ENCODE measurements around the gene GPR137.
"Not testable (repeated sequence)": the region's sequence is repeated elsewhere in the genome, so short reads cannot be mapped to it uniquely, and the experiment has no call there.

The GPR137 gene

DNA sequence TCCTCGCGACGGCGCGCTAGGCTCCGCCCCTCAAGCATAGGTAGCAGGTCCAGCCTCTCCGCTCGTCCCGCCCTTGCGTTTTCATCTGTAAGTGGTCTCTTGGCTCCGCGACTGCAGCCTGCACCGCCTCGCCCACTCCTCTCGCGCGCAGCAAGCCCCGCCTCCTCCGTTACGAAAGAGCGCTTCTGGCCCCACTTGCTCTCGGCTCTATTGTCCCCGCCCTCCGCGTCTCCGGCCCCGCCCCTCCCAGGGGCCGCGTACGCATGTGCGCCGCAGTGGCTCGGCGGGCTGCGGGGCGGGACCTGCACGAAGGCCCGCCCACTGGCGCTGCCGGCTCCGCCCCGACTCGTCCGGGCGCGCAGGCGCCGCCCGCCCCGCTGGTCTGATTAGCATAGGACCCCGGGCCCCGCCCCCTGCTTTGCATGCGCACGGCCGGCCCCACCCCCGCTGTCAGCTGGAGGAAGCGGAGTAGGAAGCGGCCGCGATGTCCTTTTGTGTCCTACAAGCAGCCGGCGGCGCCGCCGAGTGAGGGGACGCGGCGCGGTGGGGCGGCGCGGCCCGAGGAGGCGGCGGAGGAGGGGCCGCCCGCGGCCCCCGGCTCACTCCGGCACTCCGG lies 19.5 kb downstream of the GPR137 start, which contains the start of gene ESRRA:
TSS of gene ESRRA (plus strand) at position 450 of the 616 bp plus-strand sequence. CDS start 1,656 bp downstream, outside the sequence.
- DNase-seq = peak; percentile 95

DNA sequence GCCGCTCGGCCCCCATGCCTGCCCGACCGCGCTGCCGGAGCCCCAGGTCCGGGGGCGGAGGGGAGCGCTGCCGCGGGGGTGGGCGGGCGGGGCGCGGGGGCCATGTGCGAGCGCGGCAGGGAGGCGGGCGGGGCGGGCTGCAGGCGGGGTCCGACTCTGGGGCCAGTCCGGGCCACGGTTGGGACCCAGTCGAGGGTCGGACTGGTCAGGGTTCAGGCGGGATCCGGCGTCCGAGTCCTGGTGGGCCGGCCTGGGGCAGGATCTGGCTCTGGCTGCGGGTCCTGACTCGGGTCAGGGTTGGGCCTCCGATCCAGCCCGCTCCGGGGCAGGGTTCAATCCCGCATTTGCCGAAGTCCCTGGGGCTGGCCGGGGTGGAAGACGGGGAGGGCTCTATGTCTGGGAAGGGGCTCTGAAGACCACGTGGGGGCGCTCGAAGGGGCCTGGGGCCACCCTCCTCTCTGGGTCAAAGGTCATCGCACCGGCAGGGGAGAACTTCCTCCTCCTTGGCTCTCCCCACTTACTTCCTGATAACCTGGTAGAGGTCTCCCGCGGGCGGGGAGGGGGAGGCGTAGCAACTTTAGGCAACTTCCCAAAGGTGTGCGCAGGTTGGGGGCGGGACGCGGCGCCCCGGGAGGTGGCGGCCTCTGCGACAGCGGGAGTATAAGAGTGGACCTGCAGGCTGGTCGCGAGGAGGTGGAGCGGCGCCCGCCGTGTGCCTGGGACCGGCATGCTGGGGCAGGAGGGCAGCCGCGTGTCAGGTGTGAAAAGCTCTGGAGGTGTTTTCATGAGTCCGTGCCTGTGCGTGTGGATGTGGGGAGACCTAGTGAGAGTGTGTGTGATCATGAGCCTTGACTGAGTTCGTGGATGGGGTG lies 20.3 kb downstream of the GPR137 start:
- DNase-seq = peak; percentile 50

DNA sequence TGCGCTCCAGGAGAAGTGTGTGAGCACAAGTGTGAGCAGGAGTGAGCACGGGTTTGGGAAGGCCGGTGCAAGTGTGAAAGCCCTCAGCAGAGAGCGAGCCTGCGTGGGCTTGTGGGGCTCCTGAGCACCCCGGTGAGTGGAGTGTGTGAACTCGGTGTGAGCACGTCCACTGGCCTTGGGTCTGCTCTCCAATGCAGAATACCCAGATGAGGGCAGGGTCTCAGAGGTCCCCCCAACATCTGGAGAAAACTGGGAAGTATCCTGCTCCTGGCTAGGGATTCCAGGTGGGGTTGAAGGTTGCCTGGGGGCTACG lies 20.9 kb downstream of the GPR137 start:
- no peak for DNase-seq

DNA sequence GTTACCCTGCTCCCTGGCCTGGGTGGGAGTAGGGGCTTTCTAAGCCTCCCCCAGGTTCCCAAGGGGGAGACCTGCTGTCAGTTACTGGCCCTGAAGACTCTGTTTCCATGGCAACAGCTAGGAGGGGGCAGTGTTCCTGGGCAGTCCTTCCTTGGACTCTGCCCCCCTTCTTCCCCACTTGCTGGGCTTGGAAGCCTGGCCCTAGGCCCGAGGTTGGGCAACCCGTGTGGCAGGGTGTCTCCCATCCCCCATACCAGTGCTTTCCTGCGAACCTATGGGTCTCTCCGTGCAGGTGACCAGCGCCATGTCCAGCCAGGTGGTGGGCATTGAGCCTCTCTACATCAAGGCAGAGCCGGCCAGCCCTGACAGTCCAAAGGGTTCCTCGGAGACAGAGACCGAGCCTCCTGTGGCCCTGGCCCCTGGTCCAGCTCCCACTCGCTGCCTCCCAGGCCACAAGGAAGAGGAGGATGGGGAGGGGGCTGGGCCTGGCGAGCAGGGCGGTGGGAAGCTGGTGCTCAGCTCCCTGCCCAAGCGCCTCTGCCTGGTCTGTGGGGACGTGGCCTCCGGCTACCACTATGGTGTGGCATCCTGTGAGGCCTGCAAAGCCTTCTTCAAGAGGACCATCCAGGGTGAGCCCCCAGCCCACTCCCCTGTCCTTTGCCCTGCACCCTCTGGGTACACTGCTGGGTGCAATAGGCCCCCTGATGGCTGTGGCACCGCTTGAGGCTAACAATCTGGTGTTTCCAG lies 21.4 kb downstream of the GPR137 start:
- no peak for DNase-seq

DNA sequence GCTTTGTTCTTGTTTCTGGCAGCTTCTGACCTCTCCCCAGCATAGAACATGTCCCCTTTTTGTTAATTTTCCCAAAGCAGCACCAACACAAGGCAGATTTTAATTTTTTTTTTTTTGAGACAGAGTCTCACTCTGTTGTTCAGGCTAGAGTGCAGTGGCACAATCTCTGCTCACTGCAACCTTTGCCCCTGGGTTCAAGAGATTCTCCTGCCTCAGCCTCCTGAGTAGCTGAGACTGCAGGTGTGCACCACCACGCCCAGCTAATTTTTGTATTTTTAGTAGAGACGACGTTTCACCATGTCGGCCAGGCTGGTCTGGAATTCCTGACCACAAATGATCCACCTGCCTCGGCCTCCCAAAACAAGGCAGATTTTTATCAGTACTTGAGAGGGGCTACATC lies 22.1 kb downstream of the GPR137 start:
- not testable (repeated sequence) for DNase-seq

DNA sequence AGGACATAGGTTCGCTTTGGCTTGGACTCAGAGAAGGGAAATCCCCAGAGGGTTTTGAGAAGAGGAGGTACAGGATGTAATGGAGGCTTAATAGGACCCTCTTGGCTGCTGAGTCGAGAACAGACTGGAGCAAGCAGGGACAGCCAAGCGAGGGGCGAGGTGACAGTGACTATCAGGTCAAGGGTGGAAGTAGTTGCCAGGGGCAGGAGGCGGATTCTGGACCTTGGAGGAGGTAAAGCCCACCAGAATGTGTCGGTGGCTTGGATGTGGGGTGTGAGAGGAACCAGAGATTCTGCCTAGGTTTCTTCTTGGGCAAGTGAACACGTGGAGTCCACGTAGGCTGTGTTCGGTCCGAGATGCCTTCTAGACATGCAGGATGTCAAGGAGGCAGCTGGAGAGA lies 27.3 kb downstream of the GPR137 start:
- DNase-seq = no peak

DNA sequence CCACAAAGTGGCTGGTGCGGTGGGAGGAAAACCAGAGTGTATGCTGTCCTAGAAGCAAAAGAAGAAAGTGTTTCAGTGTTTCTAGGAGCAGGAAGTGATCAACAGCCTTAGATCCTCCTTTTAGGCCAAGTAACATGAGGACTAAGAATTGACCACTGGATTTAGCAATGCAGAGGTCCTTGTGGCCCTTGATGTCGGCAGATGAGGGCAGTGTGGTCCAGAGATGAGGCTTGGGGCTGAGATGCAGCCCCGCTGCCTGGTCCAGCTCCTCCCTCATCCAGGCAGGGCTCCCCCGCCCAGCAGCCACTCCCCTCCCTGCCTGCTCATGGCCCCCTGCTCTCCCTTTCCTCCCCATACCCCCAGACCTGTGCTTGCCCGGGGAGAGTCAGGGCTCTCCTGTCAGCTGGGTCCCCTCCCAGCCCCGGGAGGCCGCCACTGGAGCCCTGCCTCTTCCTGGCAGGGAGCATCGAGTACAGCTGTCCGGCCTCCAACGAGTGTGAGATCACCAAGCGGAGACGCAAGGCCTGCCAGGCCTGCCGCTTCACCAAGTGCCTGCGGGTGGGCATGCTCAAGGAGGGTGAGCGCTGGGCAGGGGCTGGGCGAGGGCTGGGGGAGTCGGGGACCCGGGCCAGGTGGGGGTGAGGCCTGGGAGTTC lies 28.0 kb downstream of the GPR137 start:
- DNase-seq = no peak

DNA sequence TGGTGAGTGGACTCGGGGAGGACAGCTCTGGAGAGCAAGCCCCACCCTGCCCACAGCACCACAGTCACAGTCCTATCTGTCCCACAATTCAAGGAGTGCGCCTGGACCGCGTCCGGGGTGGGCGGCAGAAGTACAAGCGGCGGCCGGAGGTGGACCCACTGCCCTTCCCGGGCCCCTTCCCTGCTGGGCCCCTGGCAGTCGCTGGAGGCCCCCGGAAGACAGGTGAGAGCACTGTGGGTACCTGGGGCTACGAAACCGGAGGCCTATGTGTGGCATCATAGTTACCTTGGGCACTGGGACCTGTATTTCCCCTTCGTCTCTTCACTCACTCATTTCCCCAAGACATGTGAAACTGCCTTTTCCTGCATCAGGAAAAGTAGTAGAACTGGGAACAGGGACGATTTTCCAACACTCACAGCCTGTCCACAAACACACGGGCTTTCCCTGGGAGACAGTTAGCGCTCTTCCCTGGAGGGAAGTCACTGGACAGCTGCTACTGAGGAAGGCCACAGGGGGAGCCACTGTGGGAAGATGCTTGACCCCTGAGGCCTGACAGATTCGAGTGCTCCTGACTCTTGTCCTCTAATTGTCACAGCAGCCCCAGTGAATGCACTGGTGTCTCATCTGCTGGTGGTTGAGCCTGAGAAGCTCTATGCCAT lies 28.6 kb downstream of the GPR137 start:
- DNase-seq = no peak

DNA sequence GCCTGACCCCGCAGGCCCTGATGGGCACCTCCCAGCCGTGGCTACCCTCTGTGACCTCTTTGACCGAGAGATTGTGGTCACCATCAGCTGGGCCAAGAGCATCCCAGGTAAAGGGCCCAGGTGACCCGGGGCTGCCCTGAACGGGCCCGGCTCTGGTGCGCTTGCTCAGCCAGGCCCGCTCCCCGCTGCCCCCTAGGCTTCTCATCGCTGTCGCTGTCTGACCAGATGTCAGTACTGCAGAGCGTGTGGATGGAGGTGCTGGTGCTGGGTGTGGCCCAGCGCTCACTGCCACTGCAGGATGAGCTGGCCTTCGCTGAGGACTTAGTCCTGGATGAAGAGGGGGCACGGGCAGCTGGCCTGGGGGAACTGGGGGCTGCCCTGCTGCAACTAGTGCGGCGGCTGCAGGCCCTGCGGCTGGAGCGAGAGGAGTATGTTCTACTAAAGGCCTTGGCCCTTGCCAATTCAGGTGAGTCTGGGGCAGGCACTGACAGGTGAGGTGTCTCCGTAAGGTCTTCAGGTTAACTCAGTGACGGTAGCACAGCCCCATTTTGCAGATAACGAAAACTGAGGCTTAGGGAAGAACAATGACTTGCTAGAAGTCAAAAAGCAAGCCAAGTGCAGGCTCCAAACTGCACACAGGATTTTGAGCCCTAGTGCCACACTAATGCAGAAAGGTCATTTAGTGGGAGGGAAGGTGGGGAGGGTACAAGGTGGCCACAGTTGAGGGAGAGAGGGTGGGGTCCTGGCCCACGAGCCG lies 29.3 kb downstream of the GPR137 start:
- DNase-seq = no peak

DNA sequence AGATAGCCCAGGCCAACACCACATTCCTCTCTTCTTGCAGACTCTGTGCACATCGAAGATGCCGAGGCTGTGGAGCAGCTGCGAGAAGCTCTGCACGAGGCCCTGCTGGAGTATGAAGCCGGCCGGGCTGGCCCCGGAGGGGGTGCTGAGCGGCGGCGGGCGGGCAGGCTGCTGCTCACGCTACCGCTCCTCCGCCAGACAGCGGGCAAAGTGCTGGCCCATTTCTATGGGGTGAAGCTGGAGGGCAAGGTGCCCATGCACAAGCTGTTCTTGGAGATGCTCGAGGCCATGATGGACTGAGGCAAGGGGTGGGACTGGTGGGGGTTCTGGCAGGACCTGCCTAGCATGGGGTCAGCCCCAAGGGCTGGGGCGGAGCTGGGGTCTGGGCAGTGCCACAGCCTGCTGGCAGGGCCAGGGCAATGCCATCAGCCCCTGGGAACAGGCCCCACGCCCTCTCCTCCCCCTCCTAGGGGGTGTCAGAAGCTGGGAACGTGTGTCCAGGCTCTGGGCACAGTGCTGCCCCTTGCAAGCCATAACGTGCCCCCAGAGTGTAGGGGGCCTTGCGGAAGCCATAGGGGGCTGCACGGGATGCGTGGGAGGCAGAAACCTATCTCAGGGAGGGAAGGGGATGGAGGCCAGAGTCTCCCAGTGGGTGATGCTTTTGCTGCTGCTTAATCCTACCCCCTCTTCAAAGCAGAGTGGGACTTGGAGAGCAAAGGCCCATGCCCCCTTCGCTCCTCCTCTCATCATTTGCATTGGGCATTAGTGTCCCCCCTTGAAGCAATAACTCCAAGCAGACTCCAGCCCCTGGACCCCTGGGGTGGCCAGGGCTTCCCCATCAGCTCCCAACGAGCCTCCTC lies 30.2 kb downstream of the GPR137 start:
- not testable (repeated sequence) for DNase-seq

DNA sequence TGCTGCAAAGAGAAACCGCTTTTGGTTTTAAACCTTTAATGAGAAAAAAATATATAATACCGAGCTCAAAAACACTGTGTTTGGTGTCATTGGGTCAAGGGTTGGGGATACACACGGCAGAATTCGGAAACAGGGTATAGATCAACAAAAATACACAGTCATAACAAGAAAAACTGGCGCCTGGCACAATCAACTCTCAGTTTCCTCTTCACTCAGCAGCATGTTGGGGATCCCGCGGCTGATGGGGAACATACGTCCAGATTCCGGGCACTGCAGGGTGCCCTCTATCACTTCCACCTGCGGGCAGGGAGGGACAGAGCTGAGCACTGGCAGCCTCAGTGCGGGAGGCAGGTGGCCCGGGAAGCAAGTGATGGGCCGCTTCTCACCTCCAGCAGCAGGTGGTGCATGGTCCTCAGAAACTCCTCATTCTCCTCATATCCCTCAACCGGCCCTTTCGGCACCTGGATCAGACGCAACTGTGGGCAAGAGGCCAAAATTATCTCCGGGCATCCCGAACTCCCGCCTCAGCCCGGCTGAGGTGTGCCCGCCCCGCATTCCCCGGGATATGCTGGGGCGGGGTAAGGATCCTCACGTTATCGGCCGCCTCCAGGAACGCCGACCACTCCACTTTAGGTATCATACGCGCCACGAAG lies 31.1 kb downstream of the GPR137 start:
- no peak for DNase-seq

DNA sequence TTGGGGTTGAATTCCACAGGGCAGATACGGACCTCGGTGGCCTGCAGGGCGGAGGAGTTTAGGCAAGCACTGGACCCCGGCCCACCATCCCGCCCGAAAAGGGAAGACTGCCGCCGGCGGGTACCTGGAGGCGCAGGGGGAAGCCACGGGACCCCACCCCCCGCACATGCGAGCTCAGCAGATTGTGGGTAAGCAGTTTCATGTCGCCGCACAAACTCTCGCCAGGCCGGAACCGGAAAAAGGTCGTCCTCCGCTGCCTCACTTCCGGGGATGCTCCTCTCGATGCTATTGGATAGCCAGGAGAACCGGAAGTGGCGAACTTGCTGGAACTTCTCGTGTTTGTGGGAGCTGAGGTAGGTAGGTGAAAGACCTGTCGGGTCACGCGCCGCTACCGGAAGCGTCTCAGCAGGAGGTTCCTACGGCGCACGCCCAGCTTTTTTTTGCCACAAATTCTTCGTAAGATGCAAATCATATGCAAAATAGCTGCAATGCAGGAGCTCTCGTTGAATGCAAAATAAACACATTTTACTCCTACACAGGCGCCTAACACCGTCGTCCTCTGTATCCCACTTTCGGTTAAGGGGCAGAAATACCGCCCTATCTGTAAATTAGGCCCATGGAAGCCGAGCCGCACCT lies 31.8 kb downstream of the GPR137 start, which contains the start of gene TRMT112:
TSS of gene TRMT112 (minus strand) at position 235 of the 636 bp plus-strand sequence. CDS start at position 202, 33 bp downstream.
- peak; percentile 99 for DNase-seq

DNA sequence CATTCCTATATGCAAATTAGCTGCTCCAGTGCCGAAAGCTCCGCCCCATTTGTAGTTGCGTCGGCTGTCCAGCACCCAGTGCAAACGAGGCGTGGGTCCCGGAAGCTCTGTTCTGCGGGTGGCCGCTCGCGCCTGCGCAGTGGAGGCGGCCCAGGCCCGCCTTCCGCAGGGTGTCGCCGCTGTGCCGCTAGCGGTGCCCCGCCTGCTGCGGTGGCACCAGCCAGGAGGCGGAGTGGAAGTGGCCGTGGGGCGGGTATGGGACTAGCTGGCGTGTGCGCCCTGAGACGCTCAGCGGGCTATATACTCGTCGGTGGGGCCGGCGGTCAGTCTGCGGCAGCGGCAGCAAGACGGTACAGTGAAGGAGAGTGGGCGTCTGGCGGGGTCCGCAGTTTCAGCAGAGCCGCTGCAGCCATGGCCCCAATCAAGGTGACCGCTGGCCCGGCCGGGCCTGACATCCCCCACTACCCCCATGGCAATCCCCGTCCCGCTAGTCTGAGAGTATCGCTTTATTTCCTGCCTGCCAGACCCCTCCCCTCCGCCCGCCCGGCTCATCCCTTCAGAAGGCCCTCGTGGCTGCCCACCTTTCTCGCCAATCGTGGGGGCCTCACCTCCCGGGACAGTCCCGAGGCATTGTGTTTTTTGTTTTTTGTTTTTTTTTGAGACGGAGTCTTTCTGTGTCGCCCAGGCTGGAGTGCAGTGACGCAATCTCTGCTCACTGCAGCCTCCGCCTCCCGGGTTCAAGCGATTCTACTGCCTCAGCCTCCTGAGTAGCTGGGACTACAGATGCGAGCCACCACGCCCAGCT lies 32.5 kb downstream of the GPR137 start, which contains the start of gene PRDX5:
TSS of gene PRDX5 (plus strand) at position 161 of the 805 bp plus-strand sequence. CDS start at position 256, 95 bp downstream.
- peak; percentile 91 for DNase-seq

DNA sequence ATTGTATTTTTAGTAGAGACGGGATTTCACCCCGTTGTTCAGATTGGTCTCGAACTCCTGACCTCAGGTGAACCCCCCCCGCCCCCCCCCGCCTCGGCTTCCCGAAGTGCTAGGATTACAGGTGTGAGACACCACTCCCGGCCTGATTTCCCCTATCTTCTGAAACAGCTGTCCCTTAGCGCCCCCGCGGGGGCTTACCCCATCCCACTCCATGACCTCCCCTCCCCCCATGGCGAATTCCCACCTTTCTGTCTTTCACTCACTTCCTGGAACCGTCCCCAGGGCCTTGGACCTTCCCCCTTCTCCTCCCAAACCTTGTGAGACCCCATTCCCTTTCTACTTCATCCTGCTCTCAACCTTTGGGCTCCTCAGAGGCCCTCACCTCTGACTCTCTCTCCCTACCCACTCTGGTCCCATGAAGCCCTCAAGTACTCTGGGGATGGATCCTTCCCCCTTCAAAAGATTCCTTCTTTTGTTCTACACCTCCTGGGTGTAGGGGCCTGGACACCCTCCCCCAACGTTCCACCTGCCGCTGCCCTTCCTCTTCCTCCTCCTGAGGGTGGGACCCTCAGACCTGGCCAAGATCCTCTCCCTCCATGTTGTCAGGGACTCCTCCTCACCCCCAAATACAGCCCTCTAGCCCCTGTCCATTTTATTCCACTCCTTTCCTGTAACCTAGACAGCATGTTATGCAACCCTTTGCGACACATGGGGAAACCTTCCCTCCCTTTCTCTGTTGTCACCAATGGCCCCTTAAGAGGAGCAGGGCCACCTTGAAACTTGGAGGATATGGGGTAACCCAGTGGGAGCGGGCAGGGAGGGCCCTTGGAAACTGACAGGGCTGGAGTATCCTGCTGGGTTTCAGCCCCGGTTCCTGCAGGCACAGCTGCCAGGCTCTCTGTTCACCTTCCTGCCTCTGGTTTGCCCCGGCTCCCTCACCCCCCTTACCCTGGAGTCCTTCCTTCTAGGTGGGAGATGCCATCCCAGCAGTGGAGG lies 33.4 kb downstream of the GPR137 start:
- no peak for DNase-seq

DNA sequence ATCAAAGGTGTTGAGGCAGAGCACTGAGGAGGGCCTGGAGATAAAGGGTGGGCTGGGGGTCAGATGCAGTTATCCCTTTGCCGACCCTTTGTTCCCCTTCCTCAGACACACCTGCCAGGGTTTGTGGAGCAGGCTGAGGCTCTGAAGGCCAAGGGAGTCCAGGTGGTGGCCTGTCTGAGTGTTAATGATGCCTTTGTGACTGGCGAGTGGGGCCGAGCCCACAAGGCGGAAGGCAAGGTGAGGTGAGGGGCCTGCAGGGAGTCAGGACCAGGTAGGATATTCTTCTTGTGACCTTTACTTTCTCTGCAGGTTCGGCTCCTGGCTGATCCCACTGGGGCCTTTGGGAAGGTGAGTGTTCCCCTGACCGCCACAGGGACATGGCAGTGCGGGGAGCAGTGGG lies 34.9 kb downstream of the GPR137 start:
- no peak for DNase-seq

DNA sequence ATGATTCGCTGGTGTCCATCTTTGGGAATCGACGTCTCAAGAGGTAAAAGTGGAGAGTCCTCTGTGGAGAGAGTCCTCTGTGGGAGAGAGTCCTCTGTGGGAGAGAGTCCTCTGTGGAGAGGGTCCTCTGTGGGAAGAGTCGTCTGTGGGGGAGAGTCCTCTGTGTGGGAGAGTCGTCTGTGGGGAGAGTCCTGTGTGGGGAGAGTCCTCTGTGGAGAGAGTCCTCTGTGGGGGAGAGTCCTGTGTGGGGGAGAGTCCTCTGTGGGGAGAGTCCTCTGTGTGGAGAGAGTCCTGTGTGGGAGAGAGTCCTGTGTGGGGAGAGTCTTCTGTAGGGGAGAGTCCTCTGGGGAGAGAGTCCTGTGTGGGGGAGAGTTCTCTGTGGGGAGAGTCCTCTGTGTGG lies 35.4 kb downstream of the GPR137 start:
- DNase-seq = no peak

DNA sequence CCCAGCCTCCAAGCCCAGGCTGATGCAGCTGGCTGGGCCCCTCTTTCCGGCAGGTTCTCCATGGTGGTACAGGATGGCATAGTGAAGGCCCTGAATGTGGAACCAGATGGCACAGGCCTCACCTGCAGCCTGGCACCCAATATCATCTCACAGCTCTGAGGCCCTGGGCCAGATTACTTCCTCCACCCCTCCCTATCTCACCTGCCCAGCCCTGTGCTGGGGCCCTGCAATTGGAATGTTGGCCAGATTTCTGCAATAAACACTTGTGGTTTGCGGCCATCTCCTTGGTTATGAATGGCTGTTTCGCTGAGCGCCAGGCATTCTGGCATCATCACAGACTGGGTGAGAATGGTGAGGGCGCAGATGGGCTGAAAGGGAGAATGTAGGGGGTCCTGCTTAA lies 35.9 kb downstream of the GPR137 start:
- DNase-seq = no peak
